ENCODE data around the gene OR8G1.

- no peak for TF ChIP-seq SIN3A (IDR thresholded peaks at IDR 0.05; ENCODE audit: borderline replicate concordance, insufficient read depth, low read length)
- TF ChIP-seq, protein P1, sequence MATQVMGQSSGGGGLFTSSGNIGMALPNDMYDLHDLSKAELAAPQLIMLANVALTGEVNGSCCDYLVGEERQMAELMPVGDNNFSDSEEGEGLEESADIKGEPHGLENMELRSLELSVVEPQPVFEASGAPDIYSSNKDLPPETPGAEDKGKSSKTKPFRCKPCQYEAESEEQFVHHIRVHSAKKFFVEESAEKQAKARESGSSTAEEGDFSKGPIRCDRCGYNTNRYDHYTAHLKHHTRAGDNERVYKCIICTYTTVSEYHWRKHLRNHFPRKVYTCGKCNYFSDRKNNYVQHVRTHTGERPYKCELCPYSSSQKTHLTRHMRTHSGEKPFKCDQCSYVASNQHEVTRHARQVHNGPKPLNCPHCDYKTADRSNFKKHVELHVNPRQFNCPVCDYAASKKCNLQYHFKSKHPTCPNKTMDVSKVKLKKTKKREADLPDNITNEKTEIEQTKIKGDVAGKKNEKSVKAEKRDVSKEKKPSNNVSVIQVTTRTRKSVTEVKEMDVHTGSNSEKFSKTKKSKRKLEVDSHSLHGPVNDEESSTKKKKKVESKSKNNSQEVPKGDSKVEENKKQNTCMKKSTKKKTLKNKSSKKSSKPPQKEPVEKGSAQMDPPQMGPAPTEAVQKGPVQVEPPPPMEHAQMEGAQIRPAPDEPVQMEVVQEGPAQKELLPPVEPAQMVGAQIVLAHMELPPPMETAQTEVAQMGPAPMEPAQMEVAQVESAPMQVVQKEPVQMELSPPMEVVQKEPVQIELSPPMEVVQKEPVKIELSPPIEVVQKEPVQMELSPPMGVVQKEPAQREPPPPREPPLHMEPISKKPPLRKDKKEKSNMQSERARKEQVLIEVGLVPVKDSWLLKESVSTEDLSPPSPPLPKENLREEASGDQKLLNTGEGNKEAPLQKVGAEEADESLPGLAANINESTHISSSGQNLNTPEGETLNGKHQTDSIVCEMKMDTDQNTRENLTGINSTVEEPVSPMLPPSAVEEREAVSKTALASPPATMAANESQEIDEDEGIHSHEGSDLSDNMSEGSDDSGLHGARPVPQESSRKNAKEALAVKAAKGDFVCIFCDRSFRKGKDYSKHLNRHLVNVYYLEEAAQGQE (IDR thresholded peaks at IDR 0.05; ENCODE audit: insufficient read depth in 1 of 2, low read depth in 2 of 2, low read length in 2 of 2): no peak
- no peak for TF ChIP-seq FOXP2 (optimal IDR thresholded peaks at IDR 0.05; ENCODE audit: borderline replicate concordance, extremely low read depth, extremely low read length, insufficient read depth)
- TF ChIP-seq TAF1 (IDR thresholded peaks at IDR 0.05; ENCODE audit: borderline replicate concordance, insufficient read depth, low read length): no peak
Observed at GRCh38 chr11:124204008-124204407, 36.9 kb upstream of the OR8G1 start.

All from PFSK-1 (cell line).